HG02678 (cell line): ENCODE measurements around the gene GSDMA.

ENCODE experiments used
- ATAC-seq: cut with Tn5 transposase; IDR thresholded peaks from one replicate; pipeline ENCODE4 v1.9.1; 2021; ENCODE audit warnings: mild to moderate bottlenecking, moderate library complexity; ENCODE audit not compliant: unreplicated experiment

Gene GSDMA

DNA sequence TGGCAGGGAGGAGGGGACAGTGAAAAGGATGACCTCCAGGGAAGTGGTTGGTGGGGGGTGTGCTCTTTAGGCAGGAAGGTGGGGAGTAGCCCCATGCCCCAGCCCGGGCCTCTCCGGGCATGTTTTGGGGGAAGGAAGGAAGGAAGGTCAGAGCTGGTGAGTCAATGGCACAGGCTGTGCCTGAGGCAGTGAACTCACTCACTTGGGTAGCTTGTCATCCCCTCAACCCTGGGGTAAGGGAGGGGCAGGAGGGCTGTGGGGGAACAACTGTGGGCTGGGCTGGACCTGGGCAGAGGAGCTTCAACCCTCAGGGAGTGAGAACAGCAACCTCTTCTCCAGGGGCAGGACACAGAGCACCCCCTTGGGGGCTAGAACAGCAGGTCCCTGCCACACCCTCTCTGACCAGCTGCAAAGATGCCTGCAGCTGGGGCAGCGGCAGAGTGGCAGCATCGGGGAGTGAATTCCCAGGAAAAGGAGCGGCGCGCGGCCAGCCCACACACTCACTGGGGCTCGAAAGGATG, 58.7 kb downstream of the GSDMA start:
- ATAC-seq = no peak

DNA sequence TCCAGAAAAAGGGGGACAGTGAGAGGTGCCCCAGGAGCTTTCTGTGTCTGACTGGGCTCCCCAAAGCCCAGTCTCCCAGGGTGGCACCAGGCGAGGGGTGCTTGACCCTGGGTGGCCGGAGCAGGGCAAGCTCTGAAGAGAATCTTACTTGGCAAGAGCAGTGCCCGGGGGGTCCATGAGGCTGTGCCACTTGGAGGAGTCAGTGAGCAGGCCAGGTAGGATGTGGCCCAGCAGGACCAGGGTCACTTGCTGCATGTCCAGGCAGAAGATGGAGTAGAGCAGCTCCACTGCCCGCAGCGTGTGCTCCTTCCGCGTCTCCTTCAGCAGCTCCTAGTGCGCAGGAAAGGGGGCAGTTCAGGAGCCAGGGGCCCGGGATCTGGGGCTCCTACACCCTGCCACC, 59.7 kb downstream of the GSDMA start:
- ATAC-seq = no peak

DNA sequence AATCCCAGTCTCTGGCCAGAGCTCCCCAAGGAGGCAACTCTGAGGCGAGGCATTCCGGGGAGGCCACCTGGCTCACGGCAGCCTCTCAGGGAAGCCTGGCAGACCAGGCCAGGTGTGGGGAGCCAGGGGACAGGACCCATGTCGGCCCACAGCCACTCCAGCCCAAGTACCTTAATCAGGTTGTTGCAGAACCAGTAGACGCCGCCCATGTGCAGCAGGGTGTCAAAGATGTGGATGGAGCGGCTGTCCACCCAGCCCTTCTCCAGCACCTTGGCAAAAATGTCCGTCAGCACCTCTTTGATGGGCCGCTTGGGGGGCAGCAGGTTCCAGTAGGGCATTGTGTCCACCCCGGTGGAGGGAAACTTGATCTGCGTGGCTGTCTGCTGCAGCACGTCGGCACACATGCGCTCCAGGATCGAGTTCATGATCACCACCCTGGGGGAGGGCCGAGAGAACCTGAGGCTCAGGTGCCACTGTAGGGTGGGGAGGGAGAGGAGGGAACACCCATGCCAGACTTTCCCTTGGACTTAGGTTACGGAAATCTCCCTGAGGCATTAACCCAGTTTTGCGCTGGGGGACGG, 60.2 kb downstream of the GSDMA start:
- no peak for ATAC-seq

GRCh38 chr17:40023590-40024292, 60.9 kb downstream of the GSDMA start:
- ATAC-seq = no peak

DNA sequence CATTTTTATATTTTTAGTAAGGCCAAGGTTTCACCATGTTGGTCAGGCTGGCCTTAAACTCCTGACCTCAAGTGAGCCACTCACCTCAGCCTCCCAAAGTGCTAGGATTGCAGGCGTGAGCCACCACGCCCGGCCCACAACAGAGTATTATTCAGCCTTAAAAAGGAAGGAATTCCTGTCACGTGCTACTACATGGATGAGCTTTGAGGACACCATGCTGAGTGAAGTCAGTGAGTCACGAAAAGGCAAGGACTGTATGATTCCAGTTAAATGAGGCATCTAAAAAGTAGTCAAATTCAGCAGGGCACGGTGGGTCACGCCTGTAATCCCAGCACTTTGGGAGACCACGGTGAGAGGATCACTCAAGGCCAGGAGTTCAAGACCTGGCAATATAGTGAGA, 62.1 kb downstream of the GSDMA start:
- ATAC-seq = no peak

- ATAC-seq = no peak
These were observed 62.8 kb downstream of the GSDMA start for GRCh38 chr17:40025559-40025958.

DNA sequence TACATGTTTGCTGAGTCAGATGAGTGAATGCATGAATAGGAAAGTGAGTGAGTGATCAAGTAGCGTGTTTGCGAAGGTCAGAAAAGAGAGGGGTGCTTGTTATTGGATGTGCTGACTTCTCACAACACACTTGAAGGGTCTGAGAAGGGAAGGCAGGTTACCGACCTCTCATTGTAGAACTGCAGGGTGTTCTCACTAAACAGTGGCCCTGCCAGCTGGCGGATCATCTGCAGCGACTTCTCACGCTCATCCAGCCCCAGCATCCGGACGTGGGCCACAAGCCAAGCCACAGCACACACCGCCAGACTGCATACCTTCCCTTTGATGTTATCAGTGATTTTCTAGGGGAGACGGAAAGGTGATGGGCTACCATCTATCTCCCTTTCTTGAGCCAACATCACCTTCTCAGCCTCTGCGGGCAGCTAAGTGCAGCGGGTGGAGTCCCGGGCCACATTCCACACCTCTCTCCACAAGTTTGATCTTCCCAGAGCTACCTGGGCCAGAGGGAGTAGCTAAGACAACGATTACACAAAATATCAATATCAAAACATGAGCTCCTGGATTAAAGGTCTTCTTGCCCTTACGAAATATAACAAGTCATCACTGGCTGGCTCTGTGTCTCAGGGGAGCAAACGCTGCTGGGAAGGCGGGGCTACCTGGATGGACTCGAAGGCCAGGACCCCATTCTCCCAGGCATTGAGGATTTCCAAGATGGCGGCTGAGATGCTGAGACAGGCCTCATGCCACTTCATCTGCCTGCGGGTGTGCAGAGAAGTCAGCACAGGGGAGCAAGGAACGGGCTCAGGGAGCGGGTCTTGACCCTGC, 63.4 kb downstream of the GSDMA start:
- ATAC-seq = no peak

- ATAC-seq = peak; percentile 63
These were observed 64.2 kb downstream of the GSDMA start for GRCh38 chr17:40026816-40027613.
